Endothelial cell of umbilical vein (primary cell): ENCODE results near the gene CD1E. TPM values are rescaled to one million over a fixed set of nuclear protein-coding genes. Genes with fewer than 3 reads are reported as not detected.

Source experiments
- BruUV-seq: library from RNA; stranded (reverse); fragments of 400-500 nt; replicated peaks from 2 replicates; lab custom pipeline; 2021; lab: Mats Ljungman, UMichigan
- CTCF ChIA-PET: fragments of 300-600, 350-600 bp; sonication (Branson Sonifier 250); formaldehyde crosslinking; loops from one replicate; lab custom pipeline; 2021; ENCODE audit warnings: antibody characterized with exemption, inconsistent platforms; lab: Charles Lee
- POLR2A ChIA-PET: fragments of 300-600, 350-600 bp; sonication (Branson Sonifier 250); formaldehyde crosslinking; loops from one replicate; lab custom pipeline; 2021; ENCODE audit warnings: antibody characterized with exemption, inconsistent platforms; lab: Charles Lee
- DNase-seq: peaks from one replicate; pipeline ENCODE4 v3.0.0-alpha.2; 2011; ENCODE audit warnings: low read depth, low spot score
- FAIRE-seq: peaks from 2 replicates; lab custom pipeline; 2011; peaks lifted over from hg19 to GRCh38; lab: Jason Lieb, UNC
- H2AFZ ChIP-seq: 2 replicates; pipeline ENCODE4 v1.6.0; 2012; ENCODE audit warnings: low read depth, low read length, control low read depth, inconsistent platforms
- H3K27ac ChIP-seq: 2 replicates; pipeline ENCODE4 v1.5.1; 2011; ENCODE audit warnings: low read depth, mild to moderate bottlenecking, control low read depth, low read length, moderate library complexity; ENCODE audit not compliant: insufficient read depth
- H3K27me3 ChIP-seq, 2 experiments: 2 replicates each; pipeline versions ENCODE4 v1.6.0 to v1.6.1; 2011; ENCODE audit warnings: low read length in 2 of 2, mixed read lengths in 1 of 2; ENCODE audit not compliant: control insufficient read depth in 2 of 2, insufficient read depth in 2 of 2
- H3K36me3 ChIP-seq, 2 experiments: 2 replicates in 1 of 2; 3 replicates in 1 of 2; pipeline ENCODE4 v1.5.1; 2011; ENCODE audit warnings: low read length in 2 of 2, mild to moderate bottlenecking in 1 of 2, moderate library complexity in 1 of 2; ENCODE audit not compliant: control insufficient read depth in 2 of 2, insufficient read depth in 2 of 2; ENCODE audit errors: extremely low read depth in 1 of 2
- H3K4me1 ChIP-seq: 3 replicates; pipeline ENCODE4 v1.5.1; 2011; ENCODE audit warnings: mild to moderate bottlenecking, low read length; ENCODE audit not compliant: control insufficient read depth, insufficient read depth; ENCODE audit errors: extremely low read depth
- H3K4me2 ChIP-seq: 2 replicates; pipeline ENCODE4 v1.6.1; 2011; ENCODE audit warnings: low read length, control low read depth, mixed read lengths; ENCODE audit not compliant: insufficient read depth
- H3K4me3 ChIP-seq, 3 experiments: fragments of 200-600 bp in 1 of 3; sonication (generic), shearing (Covaris generic) in 1 of 3; replicated peaks in 1 of 3; 2 replicates each; pipeline ENCODE4 v1.5.1; 2011 to 2016; ENCODE audit warnings: control low read depth in 3 of 3, low read length in 3 of 3, mild to moderate bottlenecking in 2 of 3, inconsistent platforms in 1 of 3, low read depth in 1 of 3, moderate library complexity in 1 of 3; ENCODE audit not compliant: insufficient read depth in 1 of 3
- H3K79me2 ChIP-seq: 2 replicates; pipeline ENCODE4 v1.6.0; 2012; ENCODE audit warnings: low read length, inconsistent platforms; ENCODE audit not compliant: control insufficient read depth, insufficient read depth
- H3K9ac ChIP-seq: replicated peaks from 2 replicates; pipeline ENCODE3; 2011; ENCODE audit warnings: low read length, control low read depth; ENCODE audit not compliant: insufficient read depth; ENCODE audit errors: extremely low read depth
- H3K9me1 ChIP-seq: replicated peaks from 3 replicates; pipeline ENCODE4 v1.6.0; 2011; ENCODE audit warnings: mild to moderate bottlenecking, low read length; ENCODE audit not compliant: control insufficient read depth, insufficient read depth; ENCODE audit errors: extremely low read depth
- H3K9me3 ChIP-seq: replicated peaks from 2 replicates; pipeline ENCODE4 v1.5.1; 2012; ENCODE audit warnings: low read length, inconsistent platforms; ENCODE audit not compliant: control insufficient read depth, insufficient read depth
- H4K20me1 ChIP-seq: replicated peaks from 2 replicates; pipeline ENCODE3; 2011; ENCODE audit warnings: mild to moderate bottlenecking, low read length; ENCODE audit not compliant: control insufficient read depth, insufficient read depth; ENCODE audit errors: extremely low read depth
- EZH2 ChIP-seq: IDR thresholded peaks from 2 replicates; pipeline ENCODE4 v1.6.1; 2012; ENCODE audit warnings: borderline replicate concordance, low read depth, mild to moderate bottlenecking, moderate library complexity, low read length, inconsistent platforms; ENCODE audit not compliant: severe bottlenecking
- FOS ChIP-seq: IDR thresholded peaks from 2 replicates; pipeline ENCODE4 v1.6.1; 2011; ENCODE audit warnings: mild to moderate bottlenecking, low read length, moderate library complexity, borderline replicate concordance; ENCODE audit not compliant: insufficient read depth
- GATA2 ChIP-seq: IDR thresholded peaks from 2 replicates; pipeline ENCODE4 v1.7.0; 2011; ENCODE audit warnings: low read depth, mild to moderate bottlenecking, moderate library complexity, mixed read lengths, low read length; ENCODE audit not compliant: insufficient read length, insufficient read depth
- JUN ChIP-seq: IDR thresholded peaks from 2 replicates; pipeline ENCODE4 v1.6.1; 2011; ENCODE audit warnings: borderline replicate concordance, low read depth; ENCODE audit not compliant: insufficient read length, insufficient read depth
- MYC ChIP-seq: IDR thresholded peaks from one replicate; pipeline ENCODE4 v1.6.1; 2011; ENCODE audit warnings: mild to moderate bottlenecking, low read depth, low read length
- POLR2A ChIP-seq: IDR thresholded peaks from 2 replicates; pipeline ENCODE4 v1.6.1; 2012; ENCODE audit warnings: low read depth, mild to moderate bottlenecking, control low read depth, low read length
- POLR2AphosphoS5 ChIP-seq: IDR thresholded peaks from 2 replicates; pipeline ENCODE4 v1.6.1; 2012; ENCODE audit warnings: low read depth, mild to moderate bottlenecking, control low read depth, low read length, moderate library complexity; ENCODE audit not compliant: insufficient read depth
- dilution Hi-C: fragments of 300-500 bp; cut with MboI; formaldehyde crosslinking; loops from one replicate; pipeline ENCODE4 v1.15.0; 2019; ENCODE audit warnings: low sequenced_read_pairs; ENCODE audit not compliant: extremely low pct_ligation_motif_present
- intact Hi-C: fragments of 100-400 bp; cut with micrococcal nuclease; formaldehyde crosslinking; loops from one replicate; pipeline ENCODE4 v1.10.0; 2022
- polyA plus RNA-seq, 4 experiments: library from polyadenylated mRNA; depleted of rRNA in 3 of 4; stranded (reverse) in 3 of 4; unstranded in 1 of 4; fragments of >200 nt; gene quantifications; 2 replicates each; pipeline versions ENCODE4 v1.2.1 to v1.2.3, GENCODE V29; 2011 to 2012; ENCODE audit warnings: missing spikeins in 1 of 4
- total RNA-seq: library from RNA; stranded (reverse); gene quantifications from 2 replicates; pipeline ENCODE4 v1.2.3, GENCODE V29; 2021
- TF ChIP-seq, protein P1 (sequence below), 2 donors: IDR thresholded peaks; 1 replicate in 1 of 2; 2 replicates in 1 of 2; pipeline ENCODE4 v1.5.1; 2011; ENCODE audit warnings: low read length in 2 of 2, mild to moderate bottlenecking in 2 of 2, moderate library complexity in 2 of 2, control low read depth in 1 of 2, inconsistent platforms in 1 of 2, low read depth in 1 of 2; ENCODE audit not compliant: insufficient read depth in 1 of 2; ENCODE audit errors: extremely low read depth in 1 of 2
- TF ChIP-seq, protein P2 (sequence below): IDR thresholded peaks from 2 replicates; pipeline ENCODE4 v1.6.1; 2011; ENCODE audit not compliant: insufficient read depth, insufficient read length

Gene CD1E
- total and polyA plus RNA-seq, 2 donors (not counting 3 experiments of a cell fraction or from before 2014, with no cell fraction given) = not detected

DNA sequence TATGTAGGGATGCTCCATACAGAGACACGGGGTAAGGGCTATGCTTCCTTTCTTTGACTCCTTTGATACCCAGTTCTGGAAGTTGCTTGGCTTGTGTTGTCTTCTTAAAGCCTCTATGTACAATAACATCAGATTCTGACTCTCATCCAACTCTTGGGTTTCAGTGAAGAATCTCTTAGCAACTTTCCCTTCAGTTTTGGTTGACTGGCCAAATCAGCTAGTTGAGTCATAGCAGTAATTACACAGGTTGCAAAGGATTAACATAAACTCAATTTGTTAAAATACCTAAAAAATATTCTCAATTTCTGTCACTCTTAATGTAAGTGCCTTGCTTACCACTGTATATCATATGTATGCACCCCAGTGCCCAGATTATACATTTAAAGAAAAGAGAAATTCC is 9.2 kb downstream of the CD1E start:
- TF ChIP-seq, protein P1, sequence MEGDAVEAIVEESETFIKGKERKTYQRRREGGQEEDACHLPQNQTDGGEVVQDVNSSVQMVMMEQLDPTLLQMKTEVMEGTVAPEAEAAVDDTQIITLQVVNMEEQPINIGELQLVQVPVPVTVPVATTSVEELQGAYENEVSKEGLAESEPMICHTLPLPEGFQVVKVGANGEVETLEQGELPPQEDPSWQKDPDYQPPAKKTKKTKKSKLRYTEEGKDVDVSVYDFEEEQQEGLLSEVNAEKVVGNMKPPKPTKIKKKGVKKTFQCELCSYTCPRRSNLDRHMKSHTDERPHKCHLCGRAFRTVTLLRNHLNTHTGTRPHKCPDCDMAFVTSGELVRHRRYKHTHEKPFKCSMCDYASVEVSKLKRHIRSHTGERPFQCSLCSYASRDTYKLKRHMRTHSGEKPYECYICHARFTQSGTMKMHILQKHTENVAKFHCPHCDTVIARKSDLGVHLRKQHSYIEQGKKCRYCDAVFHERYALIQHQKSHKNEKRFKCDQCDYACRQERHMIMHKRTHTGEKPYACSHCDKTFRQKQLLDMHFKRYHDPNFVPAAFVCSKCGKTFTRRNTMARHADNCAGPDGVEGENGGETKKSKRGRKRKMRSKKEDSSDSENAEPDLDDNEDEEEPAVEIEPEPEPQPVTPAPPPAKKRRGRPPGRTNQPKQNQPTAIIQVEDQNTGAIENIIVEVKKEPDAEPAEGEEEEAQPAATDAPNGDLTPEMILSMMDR (IDR thresholded peaks at IDR 0.05; ENCODE audit: extremely low read depth in 1 of 2, insufficient read depth in 1 of 2, low read depth in 1 of 2, low read length in 2 of 2) = no peak
- no peak for TF ChIP-seq GATA2
- TF ChIP-seq MYC = no peak
- TF ChIP-seq EZH2 = no peak
- TF ChIP-seq JUN = no peak
- TF ChIP-seq FOS = no peak
- no peak for TF ChIP-seq POLR2A
- TF ChIP-seq, protein P2, sequence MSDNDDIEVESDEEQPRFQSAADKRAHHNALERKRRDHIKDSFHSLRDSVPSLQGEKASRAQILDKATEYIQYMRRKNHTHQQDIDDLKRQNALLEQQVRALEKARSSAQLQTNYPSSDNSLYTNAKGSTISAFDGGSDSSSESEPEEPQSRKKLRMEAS = no peak
- TF ChIP-seq POLR2AphosphoS5 = no peak
- Histone ChIP-seq H2AFZ (no peak overlapping the region), H3K9me1 (no peaks in the 10 kb centered on the region), H3K9me3 (peaks cover 2% of the 10 kb centered on the region), H3K4me3 (no peak overlapping the region), H3K79me2 (no peaks in the 10 kb centered on the region), H3K27me3 (no peaks in the 10 kb centered on the region), H3K4me1 (no peaks in the 10 kb centered on the region), H3K9ac (no peak overlapping the region), H3K27ac (no peak overlapping the region), H4K20me1 (no peaks in the 10 kb centered on the region), H3K4me2 (no peak overlapping the region), H3K36me3 (no peaks in the 10 kb centered on the region)
- CTCF ChIA-PET = no interaction called here
- intact Hi-C loops = no loop called here
- POLR2A ChIA-PET = no interaction called here
- dilution Hi-C loops = no loop called here
- FAIRE-seq (no peak), DNase-seq (no peak)
- no TSS peak for BruUV-seq
